Liver (tissue), 3 donors: ENCODE data around the gene BIRC7.

Experiments
- EGR1 ChIP-seq, 2 donors: IDR thresholded peaks; 2 replicates each; pipeline ENCODE4 v1.6.1; 2016 to 2018; ENCODE audit warnings: antibody characterized with exemption in 2 of 2, low read depth in 2 of 2
- JUND ChIP-seq, 2 donors: IDR thresholded peaks; 2 replicates each; pipeline ENCODE4 v1.6.1; 2016; ENCODE audit warnings: antibody characterized with exemption in 2 of 2
- RAD21 ChIP-seq, 2 donors: IDR thresholded peaks; 2 replicates each; pipeline ENCODE4 v1.6.1; 2016; ENCODE audit warnings: antibody characterized with exemption in 2 of 2, mild to moderate bottlenecking in 2 of 2
- SP1 ChIP-seq: IDR thresholded peaks from 2 replicates; pipeline ENCODE4 v1.6.1; 2018; ENCODE audit warnings: antibody characterized with exemption, mild to moderate bottlenecking
- YY1 ChIP-seq: IDR thresholded peaks from 2 replicates; pipeline ENCODE4 v1.6.1; 2016; ENCODE audit warnings: antibody characterized with exemption, mild to moderate bottlenecking
- TF ChIP-seq, protein P1 (sequence below): fragments of 150-350 bp; IDR thresholded peaks from 2 replicates; pipeline ENCODE4 v1.5.1; 2017; ENCODE audit warnings: improper control_type of control experiment, low read depth, low read length; ENCODE audit not compliant: missing input control
- TF ChIP-seq, protein P2 (sequence below): IDR thresholded peaks from 2 replicates; pipeline ENCODE4 v1.6.1; 2016; ENCODE audit warnings: antibody characterized with exemption, mild to moderate bottlenecking
- TF ChIP-seq, protein P3 (sequence below): IDR thresholded peaks from 2 replicates; pipeline ENCODE4 v1.6.1; 2016; ENCODE audit warnings: antibody characterized with exemption
- donor health status: healthy.
- donor health status: healthy.

DNA sequence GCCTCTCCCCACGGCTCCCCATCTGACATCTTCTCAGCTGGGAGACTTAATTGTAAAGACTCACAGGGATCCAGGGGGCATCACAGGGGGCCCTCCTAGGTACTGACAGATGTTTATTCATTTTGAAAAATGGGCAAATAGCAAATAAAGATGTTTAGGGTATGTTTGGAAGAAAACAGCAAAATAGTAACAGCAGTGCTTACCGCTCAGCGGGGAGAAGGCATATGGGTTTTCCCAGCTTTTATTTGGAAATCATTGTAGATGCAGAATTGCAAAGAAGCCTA is 2.7 kb upstream of the BIRC7 start:
- TF ChIP-seq, protein P1, sequence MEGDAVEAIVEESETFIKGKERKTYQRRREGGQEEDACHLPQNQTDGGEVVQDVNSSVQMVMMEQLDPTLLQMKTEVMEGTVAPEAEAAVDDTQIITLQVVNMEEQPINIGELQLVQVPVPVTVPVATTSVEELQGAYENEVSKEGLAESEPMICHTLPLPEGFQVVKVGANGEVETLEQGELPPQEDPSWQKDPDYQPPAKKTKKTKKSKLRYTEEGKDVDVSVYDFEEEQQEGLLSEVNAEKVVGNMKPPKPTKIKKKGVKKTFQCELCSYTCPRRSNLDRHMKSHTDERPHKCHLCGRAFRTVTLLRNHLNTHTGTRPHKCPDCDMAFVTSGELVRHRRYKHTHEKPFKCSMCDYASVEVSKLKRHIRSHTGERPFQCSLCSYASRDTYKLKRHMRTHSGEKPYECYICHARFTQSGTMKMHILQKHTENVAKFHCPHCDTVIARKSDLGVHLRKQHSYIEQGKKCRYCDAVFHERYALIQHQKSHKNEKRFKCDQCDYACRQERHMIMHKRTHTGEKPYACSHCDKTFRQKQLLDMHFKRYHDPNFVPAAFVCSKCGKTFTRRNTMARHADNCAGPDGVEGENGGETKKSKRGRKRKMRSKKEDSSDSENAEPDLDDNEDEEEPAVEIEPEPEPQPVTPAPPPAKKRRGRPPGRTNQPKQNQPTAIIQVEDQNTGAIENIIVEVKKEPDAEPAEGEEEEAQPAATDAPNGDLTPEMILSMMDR, result no peak
- TF ChIP-seq YY1 (no peak), JUND (IDR thresholded peaks at IDR 0.05) (no peak), EGR1 (IDR thresholded peaks at IDR 0.05; ENCODE audit: low read depth in 2 of 2) (no peak), RAD21 (IDR thresholded peaks at IDR 0.05) (no peak), SP1 (no peak)
- TF ChIP-seq, protein P2, sequence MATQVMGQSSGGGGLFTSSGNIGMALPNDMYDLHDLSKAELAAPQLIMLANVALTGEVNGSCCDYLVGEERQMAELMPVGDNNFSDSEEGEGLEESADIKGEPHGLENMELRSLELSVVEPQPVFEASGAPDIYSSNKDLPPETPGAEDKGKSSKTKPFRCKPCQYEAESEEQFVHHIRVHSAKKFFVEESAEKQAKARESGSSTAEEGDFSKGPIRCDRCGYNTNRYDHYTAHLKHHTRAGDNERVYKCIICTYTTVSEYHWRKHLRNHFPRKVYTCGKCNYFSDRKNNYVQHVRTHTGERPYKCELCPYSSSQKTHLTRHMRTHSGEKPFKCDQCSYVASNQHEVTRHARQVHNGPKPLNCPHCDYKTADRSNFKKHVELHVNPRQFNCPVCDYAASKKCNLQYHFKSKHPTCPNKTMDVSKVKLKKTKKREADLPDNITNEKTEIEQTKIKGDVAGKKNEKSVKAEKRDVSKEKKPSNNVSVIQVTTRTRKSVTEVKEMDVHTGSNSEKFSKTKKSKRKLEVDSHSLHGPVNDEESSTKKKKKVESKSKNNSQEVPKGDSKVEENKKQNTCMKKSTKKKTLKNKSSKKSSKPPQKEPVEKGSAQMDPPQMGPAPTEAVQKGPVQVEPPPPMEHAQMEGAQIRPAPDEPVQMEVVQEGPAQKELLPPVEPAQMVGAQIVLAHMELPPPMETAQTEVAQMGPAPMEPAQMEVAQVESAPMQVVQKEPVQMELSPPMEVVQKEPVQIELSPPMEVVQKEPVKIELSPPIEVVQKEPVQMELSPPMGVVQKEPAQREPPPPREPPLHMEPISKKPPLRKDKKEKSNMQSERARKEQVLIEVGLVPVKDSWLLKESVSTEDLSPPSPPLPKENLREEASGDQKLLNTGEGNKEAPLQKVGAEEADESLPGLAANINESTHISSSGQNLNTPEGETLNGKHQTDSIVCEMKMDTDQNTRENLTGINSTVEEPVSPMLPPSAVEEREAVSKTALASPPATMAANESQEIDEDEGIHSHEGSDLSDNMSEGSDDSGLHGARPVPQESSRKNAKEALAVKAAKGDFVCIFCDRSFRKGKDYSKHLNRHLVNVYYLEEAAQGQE, result no peak
- TF ChIP-seq, protein P3, sequence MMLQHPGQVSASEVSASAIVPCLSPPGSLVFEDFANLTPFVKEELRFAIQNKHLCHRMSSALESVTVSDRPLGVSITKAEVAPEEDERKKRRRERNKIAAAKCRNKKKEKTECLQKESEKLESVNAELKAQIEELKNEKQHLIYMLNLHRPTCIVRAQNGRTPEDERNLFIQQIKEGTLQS, result no peak
